HCT116 (cell line): ENCODE data around the gene HBM. TPM values are rescaled to one million over a fixed set of nuclear protein-coding genes. Genes with fewer than 3 reads are reported as not detected.

Source experiments
- ATAC-seq: fragments of 200-7000 bp; cut with Tn5 transposase; 2 replicates; pipeline ENCODE4 v1.9.1; 2020; ENCODE audit warnings: mild to moderate bottlenecking, moderate library complexity
- BruUV-seq: library from RNA; stranded (reverse); fragments of 400-500 nt; replicated peaks from 2 replicates; lab custom pipeline; 2021; lab: Mats Ljungman, UMichigan
- CTCF ChIA-PET: fragments of 300-600 bp; sonication (Branson Sonifier 250); formaldehyde crosslinking; loops from one replicate; lab custom pipeline; 2021; ENCODE audit warnings: antibody characterized with exemption; lab: Charles Lee
- POLR2A ChIA-PET: fragments of 300-600, 350-600 bp; sonication (Branson Sonifier 250); formaldehyde crosslinking; loops from one replicate; lab custom pipeline; 2021; ENCODE audit warnings: antibody characterized with exemption; lab: Charles Lee
- RAD21 ChIA-PET, 2 experiments: fragments of 300-600 bp; sonication (Branson Sonifier 250); formaldehyde crosslinking; loops; one replicate each; lab custom pipeline; 2023; ENCODE audit warnings: low total read pairs in 2 of 2; ENCODE audit not compliant: uncharacterized antibody in 2 of 2, unreplicated experiment in 2 of 2, low non-redundant PET in 1 of 2; lab: Charles Lee
- DNase-seq: peaks from one replicate; pipeline ENCODE4 v3.0.0-alpha.2; 2010; ENCODE audit warnings: low read depth, low spot score
- H2AFZ ChIP-seq: fragments of 200-600 bp; shearing (Covaris generic), sonication (generic); 2 replicates; pipeline ENCODE4 v1.6.1; 2017; ENCODE audit warnings: low read depth, mixed run types, mixed read lengths, antibody characterized with exemption, low read length; ENCODE audit not compliant: poor library complexity, severe bottlenecking
- H3K27ac ChIP-seq: 2 replicates; pipeline ENCODE4 v1.5.1; 2012; ENCODE audit warnings: low read depth, low read length
- H3K27me3 ChIP-seq: fragments of 200-600 bp; sonication (generic); 2 replicates; pipeline ENCODE4 v1.6.1; 2016; ENCODE audit warnings: mixed run types, low read length, mixed read lengths; ENCODE audit not compliant: insufficient read depth
- H3K36me3 ChIP-seq, 2 experiments: fragments of 200-500 bp in 1 of 2; fragments of 200-600 bp in 1 of 2; sonication (Bioruptor generic) in 1 of 2; sonication (generic) in 1 of 2; 2 replicates each; pipeline versions ENCODE4 v1.5.1 to v1.6.1; 2014 to 2016; ENCODE audit warnings: low read length in 2 of 2, inconsistent platforms in 1 of 2, mixed read lengths in 1 of 2, mixed run types in 1 of 2; ENCODE audit not compliant: insufficient read depth in 2 of 2, control insufficient read depth in 1 of 2
- H3K4me1 ChIP-seq, 2 experiments: fragments of 200-600 bp in 1 of 2; sonication (generic) in 1 of 2; 2 replicates each; pipeline versions ENCODE4 v1.5.1 to v1.6.1; 2012 to 2017; ENCODE audit warnings: low read length in 2 of 2, inconsistent platforms in 1 of 2, mild to moderate bottlenecking in 1 of 2, mixed read lengths in 1 of 2, mixed run types in 1 of 2, moderate library complexity in 1 of 2; ENCODE audit not compliant: insufficient read depth in 2 of 2, control insufficient read depth in 1 of 2
- H3K4me2 ChIP-seq: fragments of 200-600 bp; sonication (generic); 2 replicates; pipeline ENCODE4 v1.6.1; 2017; ENCODE audit warnings: mixed run types, low read length, mixed read lengths
- H3K4me3 ChIP-seq, 2 experiments: fragments of 200-600 bp in 1 of 2; sonication (generic) in 1 of 2; replicated peaks in 1 of 2; 2 replicates each; pipeline ENCODE4 v1.5.1; 2011 to 2016; ENCODE audit warnings: low read length in 2 of 2, control low read depth in 1 of 2, low read depth in 1 of 2, mild to moderate bottlenecking in 1 of 2, mixed read lengths in 1 of 2, mixed run types in 1 of 2
- H3K79me2 ChIP-seq: fragments of 200-600 bp; sonication (generic); 2 replicates; pipeline ENCODE4 v1.6.1; 2017; ENCODE audit warnings: mild to moderate bottlenecking, mixed run types, low read length, moderate library complexity, mixed read lengths; ENCODE audit not compliant: insufficient read depth
- H3K9ac ChIP-seq: fragments of 200-600 bp; sonication (generic); 2 replicates; pipeline ENCODE4 v1.6.1; 2016; ENCODE audit warnings: low read length, mixed read lengths
- H3K9me2 ChIP-seq: fragments of 200-600 bp; sonication (generic), shearing (Covaris generic); 2 replicates; pipeline ENCODE4 v1.6.1; 2017; ENCODE audit warnings: mixed run types, mild to moderate bottlenecking, moderate library complexity; ENCODE audit not compliant: insufficient read depth
- H3K9me3 ChIP-seq, 2 experiments: fragments of 200-500 bp in 1 of 2; fragments of 200-600 bp in 1 of 2; sonication (Bioruptor generic) in 1 of 2; sonication (generic) in 1 of 2; 2 replicates each; pipeline ENCODE4 v1.6.1; 2014 to 2017; ENCODE audit warnings: low read length in 2 of 2, mixed read lengths in 2 of 2, inconsistent platforms in 1 of 2, low read depth in 1 of 2, mild to moderate bottlenecking in 1 of 2, mixed run types in 1 of 2, moderate library complexity in 1 of 2; ENCODE audit not compliant: control insufficient read depth in 1 of 2, insufficient read depth in 1 of 2
- H4K20me1 ChIP-seq: fragments of 200-600 bp; sonication (generic), shearing (Covaris generic); 2 replicates; pipeline ENCODE4 v1.6.1; 2017; ENCODE audit warnings: mixed run types, mild to moderate bottlenecking, moderate library complexity; ENCODE audit not compliant: insufficient read depth
- ATF3 ChIP-seq: IDR thresholded peaks from 2 replicates; pipeline ENCODE4 v1.6.1; 2012
- CBX3 ChIP-seq: IDR thresholded peaks from 2 replicates; pipeline ENCODE4 v1.6.1; 2012; ENCODE audit warnings: low read depth
- CEBPB ChIP-seq: IDR thresholded peaks from 2 replicates; pipeline ENCODE4 v1.6.1; 2012; ENCODE audit warnings: low read depth
- EGR1 ChIP-seq: IDR thresholded peaks from 2 replicates; pipeline ENCODE4 v1.6.1; 2012; ENCODE audit warnings: low read depth
- ELF1 ChIP-seq: IDR thresholded peaks from 2 replicates; pipeline ENCODE4 v1.6.1; 2012; ENCODE audit warnings: low read depth, borderline replicate concordance
- EZH2phosphoT487 ChIP-seq: fragments of 200-600 bp; IDR thresholded peaks from 2 replicates; pipeline ENCODE4 v1.6.1; 2018; ENCODE audit warnings: antibody characterized with exemption, borderline replicate concordance
- MAX ChIP-seq: IDR thresholded peaks from 2 replicates; pipeline ENCODE4 v1.6.1; 2012
- POLR2A ChIP-seq: IDR thresholded peaks from 2 replicates; pipeline ENCODE4 v1.7.0; 2011; ENCODE audit warnings: borderline replicate concordance; ENCODE audit not compliant: insufficient read depth, insufficient read length; ENCODE audit errors: extremely low read depth
- RAD21 ChIP-seq: IDR thresholded peaks from 2 replicates; pipeline ENCODE4 v1.6.1; 2012; ENCODE audit warnings: low read depth, mild to moderate bottlenecking
- REST ChIP-seq: IDR thresholded peaks from 2 replicates; pipeline ENCODE4 v1.6.1; 2012; ENCODE audit warnings: low read depth
- SIN3A ChIP-seq: IDR thresholded peaks from 2 replicates; pipeline ENCODE4 v1.6.1; 2012; ENCODE audit warnings: low read depth
- SRF ChIP-seq: IDR thresholded peaks from 2 replicates; pipeline ENCODE4 v1.6.1; 2012; ENCODE audit warnings: low read depth
- TCF7L2 ChIP-seq: IDR thresholded peaks from 2 replicates; pipeline ENCODE4 v1.7.0; 2011; ENCODE audit warnings: borderline replicate concordance, inconsistent platforms; ENCODE audit not compliant: insufficient read depth, insufficient read length; ENCODE audit errors: extremely low read depth
- YY1 ChIP-seq: IDR thresholded peaks from 2 replicates; pipeline ENCODE4 v1.6.1; 2011; ENCODE audit warnings: low read length, low read depth, moderate library complexity, mild to moderate bottlenecking; ENCODE audit not compliant: insufficient replicate concordance; ENCODE audit errors: extremely low read depth
- intact Hi-C: fragments of 100-400 bp; cut with micrococcal nuclease; formaldehyde crosslinking; loops from 2 replicates; pipeline ENCODE4 v1.10.0; 2022
- total RNA-seq: library from RNA; stranded (reverse); gene quantifications from one replicate; pipeline ENCODE4 v1.2.1, GENCODE V29; 2021; ENCODE audit not compliant: unreplicated experiment

The HBM gene
- total RNA-seq, 1 experiment from 2014 or later, result not detected

- POLR2A ChIA-PET, result no interaction called here
- H3K79me2 ChIP-seq, result no peaks in the 10 kb centered on the region
- H2AFZ ChIP-seq, result no peak overlapping the region
- TF ChIP-seq REST, result no peak
- no peak for TF ChIP-seq POLR2A
- no peak for TF ChIP-seq MAX
- H3K4me2 ChIP-seq, result no peak overlapping the region
- no peaks in the 10 kb centered on the region for H4K20me1 ChIP-seq
- no peaks in the 10 kb centered on the region for H3K36me3 ChIP-seq
- BruUV-seq, result no TSS peak
- H3K9ac ChIP-seq, result no peak overlapping the region
- no peaks in the 10 kb centered on the region for H3K9me3 ChIP-seq
- H3K27ac ChIP-seq, result no peak overlapping the region
- ATAC-seq, result no peak
- no peaks in the 10 kb centered on the region for H3K27me3 ChIP-seq
- intact Hi-C loops, result no loop called here
- CTCF ChIA-PET, result interaction anchor here (1.2 kb wide), 1 partner anchor 70 kb away, joined by 4 read pairs; no protein-coding TSS in a partner anchor
- RAD21 ChIA-PET, result no interaction called here
- no peak overlapping the region for H3K4me3 ChIP-seq
- no peaks in the 10 kb centered on the region for H3K9me2 ChIP-seq
- DNase-seq, result no peak
- H3K4me1 ChIP-seq, result peaks cover 0 to 5% of the 10 kb centered on the region in 2 experiments; a peak in 1 of 4 replicates
Measured at GRCh38 chr16:177394-177822, 11.6 kb downstream of the HBM start.

- no peak overlapping the region for H3K4me2 ChIP-seq
- H2AFZ ChIP-seq, result no peak overlapping the region
- H3K36me3 ChIP-seq, result no peaks in the 10 kb centered on the region
- DNase-seq (no peak), ATAC-seq (no peak)
- H3K9ac ChIP-seq, result no peak overlapping the region
- H3K4me3 ChIP-seq, result no peak overlapping the region
- H3K4me1 ChIP-seq, result peaks cover 0 to 5% of the 10 kb centered on the region in 2 experiments; a peak in 1 of 4 replicates
- no TSS peak for BruUV-seq
- H3K9me3 ChIP-seq, result no peaks in the 10 kb centered on the region
- H3K9me2 ChIP-seq, result no peaks in the 10 kb centered on the region
- H3K27ac ChIP-seq, result no peak overlapping the region
- intact Hi-C loops, result no loop called here
- ChIA-PET RAD21 (no interaction called here), POLR2A (no interaction called here), CTCF (interaction anchor here (1.2 kb wide), 1 partner anchor 71 kb away, joined by 4 read pairs; no protein-coding TSS in a partner anchor)
- no peaks in the 10 kb centered on the region for H3K79me2 ChIP-seq
- H3K27me3 ChIP-seq, result no peaks in the 10 kb centered on the region
- no peaks in the 10 kb centered on the region for H4K20me1 ChIP-seq
- TF ChIP-seq MAX, result no peak
- no peak for TF ChIP-seq CBX3
- TF ChIP-seq ELF1, result no peak
- TF ChIP-seq RAD21, result no peak
- TF ChIP-seq EGR1, result no peak
- TF ChIP-seq SIN3A, result no peak
- TF ChIP-seq EZH2phosphoT487, result no peak
- TF ChIP-seq CEBPB, result no peak
- no peak for TF ChIP-seq TCF7L2
- no peak for TF ChIP-seq ATF3
- TF ChIP-seq SRF, result no peak
- TF ChIP-seq YY1, result no peak
Measured at GRCh38 chr16:177981-178667, 12.3 kb downstream of the HBM start.
